Measurements from ENCODE around the gene RGS6. TPM values are rescaled to one million over a fixed set of nuclear protein-coding genes. Genes with fewer than 3 reads are reported as not detected.

Gene RGS6
- total and polyA plus RNA-seq, 8 donors: 0.06 to 0.47 (median 0.20) TPM; not detected in 1

GRCh38 chr14:72598306-72598705 lies 666.1 kb downstream of the RGS6 start:
- WGBS, 2 donors: 88 to 89% methylated on average over 5 of the region's 5 CpGs
- intact Hi-C loops (cut with DNase I): no loop called here
- TF ChIP-seq CTCF (IDR thresholded peaks at IDR 0.05): no peak
- ATAC-seq (no peak), DNase-seq (no peak), FAIRE-seq (no peak)
- Histone ChIP-seq H3K27me3 (no peaks in the 10 kb centered on the region), H3K4me1 (no peaks in the 10 kb centered on the region), H3K4me3 (no peak overlapping the region), H3K36me3 (no peaks in the 10 kb centered on the region), H3K9me3 (no peaks in the 10 kb centered on the region), H3K27ac (no peak overlapping the region)

- Histone ChIP-seq H3K27ac (no peak overlapping the region), H3K9me3 (no peaks in the 10 kb centered on the region), H3K4me3 (no peak overlapping the region), H3K36me3 (no peaks in the 10 kb centered on the region), H3K27me3 (no peaks in the 10 kb centered on the region), H3K4me1 (no peaks in the 10 kb centered on the region)
- TF ChIP-seq CTCF (IDR thresholded peaks at IDR 0.05): no peak
- no peak for DNase-seq
- FAIRE-seq: no peak
- no peak for ATAC-seq
- intact Hi-C loops (cut with DNase I): no loop called here
- 79 to 80% methylated on average over 16 of the region's 16 CpGs for WGBS, 2 donors
Measured at GRCh38 chr14:72599579-72600470, 667.6 kb downstream of the RGS6 start.

GRCh38 chr14:72600551-72601330 lies 668.5 kb downstream of the RGS6 start:
- no peak for TF ChIP-seq CTCF (IDR thresholded peaks at IDR 0.05)
- Histone ChIP-seq H3K27ac (no peak overlapping the region), H3K9me3 (no peaks in the 10 kb centered on the region), H3K36me3 (no peaks in the 10 kb centered on the region), H3K4me3 (no peak overlapping the region), H3K27me3 (no peaks in the 10 kb centered on the region), H3K4me1 (no peaks in the 10 kb centered on the region)
- WGBS, 2 donors: 69 to 74% methylated on average over 8 to 9 of the region's 9 CpGs
- peak in 1 of 4 donors; percentile 23 for ATAC-seq
- no peak for DNase-seq
- intact Hi-C loops (cut with DNase I): no loop called here
- no peak for FAIRE-seq

- no peaks in the 10 kb centered on the region for H3K4me1 ChIP-seq
- 59 to 61% methylated on average over 4 of the region's 4 CpGs for WGBS, 2 donors
- no peak for TF ChIP-seq CTCF (IDR thresholded peaks at IDR 0.05)
- no peaks in the 10 kb centered on the region for H3K27me3 ChIP-seq
- FAIRE-seq (no peak), DNase-seq (peak in 1 of 6 donors; percentile 1), ATAC-seq (no peak)
- H3K27ac ChIP-seq: no peak overlapping the region
- no peak overlapping the region for H3K4me3 ChIP-seq
- H3K36me3 ChIP-seq: no peaks in the 10 kb centered on the region
- no peaks in the 10 kb centered on the region for H3K9me3 ChIP-seq
- intact Hi-C loops (cut with DNase I): no loop called here
Measured at GRCh38 chr14:72603639-72604038, 671.4 kb downstream of the RGS6 start.

All from pancreas (tissue), 10 donors.